HepG2 (cell line): ENCODE data around the gene CDAN1. TPM values are rescaled to one million over a fixed set of nuclear protein-coding genes. Genes with fewer than 3 reads are reported as not detected.

ENCODE experiments used
- FOXJ3 ChIP-seq: sonication (generic); formaldehyde crosslinking; IDR thresholded peaks from 2 replicates; pipeline ENCODE4 v1.4.0; 2020; ENCODE audit warnings: missing genetic modification reagents, mild to moderate bottlenecking, borderline replicate concordance
- GPN1 ChIP-seq: sonication (generic); formaldehyde crosslinking; IDR thresholded peaks from 2 replicates; pipeline ENCODE4 v1.5.1; 2020; ENCODE audit warnings: missing genetic modification reagents, borderline replicate concordance
- MXD4 ChIP-seq: IDR thresholded peaks from 2 replicates; pipeline ENCODE4 v1.6.1; 2016; ENCODE audit warnings: mild to moderate bottlenecking, missing biosample characterization, missing genetic modification reagents
- PAX8 ChIP-seq: sonication (generic); formaldehyde crosslinking; IDR thresholded peaks from 2 replicates; pipeline ENCODE4 v1.8.0; 2022; ENCODE audit warnings: mild to moderate bottlenecking, missing genetic modification reagents, borderline replicate concordance
- RCOR2 ChIP-seq: IDR thresholded peaks from 2 replicates; pipeline ENCODE4 v1.6.1; 2016; ENCODE audit warnings: missing biosample characterization, missing genetic modification reagents
- SETDB1 ChIP-seq: sonication (generic); formaldehyde crosslinking; IDR thresholded peaks from 2 replicates; pipeline ENCODE4 v1.5.1; 2020; ENCODE audit warnings: missing genetic modification reagents, mild to moderate bottlenecking, borderline replicate concordance
- SOX5 ChIP-seq: IDR thresholded peaks from 2 replicates; pipeline ENCODE4 v1.6.1; 2016; ENCODE audit warnings: borderline replicate concordance
- SP140L ChIP-seq: sonication (generic); formaldehyde crosslinking; IDR thresholded peaks from 2 replicates; pipeline ENCODE4 v1.4.0; 2020; ENCODE audit warnings: missing genetic modification reagents, borderline replicate concordance
- SRY ChIP-seq: sonication (generic); formaldehyde crosslinking; IDR thresholded peaks from 2 replicates; pipeline ENCODE4 v1.8.0; 2022; ENCODE audit warnings: mild to moderate bottlenecking, missing genetic modification reagents
- TP53 ChIP-seq: sonication (generic); formaldehyde crosslinking; conservative IDR thresholded peaks from 2 replicates; pipeline ENCODE4 v1.4.0; 2020; ENCODE audit warnings: missing genetic modification reagents
- ZMYM3 ChIP-seq: sonication (generic); formaldehyde crosslinking; IDR thresholded peaks from 2 replicates; pipeline ENCODE4 v1.5.1; 2020; ENCODE audit warnings: mild to moderate bottlenecking, missing genetic modification reagents
- ZNF225 ChIP-seq: sonication (generic); formaldehyde crosslinking; IDR thresholded peaks from 2 replicates; pipeline ENCODE4 v1.4.0; 2020; ENCODE audit warnings: mild to moderate bottlenecking, missing genetic modification reagents
- ZNF331 ChIP-seq: sonication (generic); formaldehyde crosslinking; IDR thresholded peaks from 2 replicates; pipeline ENCODE4 v1.4.0; 2020; ENCODE audit warnings: missing genetic modification reagents
- ZNF34 ChIP-seq: sonication (generic); formaldehyde crosslinking; IDR thresholded peaks from 2 replicates; pipeline ENCODE4 v1.4.0; 2020; ENCODE audit warnings: mild to moderate bottlenecking, missing genetic modification reagents, borderline replicate concordance
- ZNF547 ChIP-seq: sonication (generic); formaldehyde crosslinking; IDR thresholded peaks from 2 replicates; pipeline ENCODE4 v1.5.1; 2020; ENCODE audit warnings: mild to moderate bottlenecking, missing genetic modification reagents
- ZNF83 ChIP-seq: sonication (generic); formaldehyde crosslinking; IDR thresholded peaks from 2 replicates; pipeline ENCODE4 v1.4.0; 2020; ENCODE audit warnings: missing genetic modification reagents, mild to moderate bottlenecking, borderline replicate concordance
- polyA plus RNA-seq, 8 experiments: library from polyadenylated mRNA; depleted of rRNA in 3 of 8; stranded (reverse) in 7 of 8; unstranded in 1 of 8; fragments of >200 nt; fragmentation: Illumina TruSeq in 4 of 8; extraction: Trizol in 4 of 8; gene quantifications; 2 replicates each; pipeline versions ENCODE4 v1.2.1 to v1.2.3, GENCODE V29; 2011 to 2016; ENCODE audit warnings: low read depth in 4 of 8, missing spikeins in 1 of 8, mixed read lengths in 1 of 8; ENCODE audit not compliant: insufficient read depth in 1 of 8
- total RNA-seq, 5 experiments: library from RNA; depleted of rRNA; stranded (reverse); fragments of >200 nt; fragmentation: Illumina TruSeq; extraction: Trizol; gene quantifications; 2 replicates each; pipeline ENCODE4 v1.2.3, GENCODE V29; 2016; ENCODE audit warnings: low read depth in 1 of 5
- TF ChIP-seq, protein P1 (sequence below): sonication (generic); formaldehyde crosslinking; IDR thresholded peaks from 2 replicates; pipeline ENCODE4 v1.8.1; 2023; ENCODE audit warnings: mild to moderate bottlenecking, missing genetic modification reagents
- TF ChIP-seq, protein P2 (sequence below): fragments of 450-650 bp; IDR thresholded peaks from 2 replicates; pipeline ENCODE4 v1.6.1; 2017; ENCODE audit warnings: mild to moderate bottlenecking
- TF ChIP-seq, protein P3 (sequence below): sonication (generic); formaldehyde crosslinking; IDR thresholded peaks from 2 replicates; pipeline ENCODE4 v1.9.0; 2022; ENCODE audit warnings: low read depth, missing genetic modification reagents
- TF ChIP-seq, protein P4 (sequence below): sonication (generic); formaldehyde crosslinking; IDR thresholded peaks from 2 replicates; pipeline ENCODE4 v1.5.0; 2020; ENCODE audit warnings: mild to moderate bottlenecking, missing genetic modification reagents

The CDAN1 gene
- total and polyA plus RNA-seq, 2 of the 13 experiments (the other 11 are each of a cell fraction or from before 2014, with no cell fraction given) = 5.0 to 16.1 TPM

DNA sequence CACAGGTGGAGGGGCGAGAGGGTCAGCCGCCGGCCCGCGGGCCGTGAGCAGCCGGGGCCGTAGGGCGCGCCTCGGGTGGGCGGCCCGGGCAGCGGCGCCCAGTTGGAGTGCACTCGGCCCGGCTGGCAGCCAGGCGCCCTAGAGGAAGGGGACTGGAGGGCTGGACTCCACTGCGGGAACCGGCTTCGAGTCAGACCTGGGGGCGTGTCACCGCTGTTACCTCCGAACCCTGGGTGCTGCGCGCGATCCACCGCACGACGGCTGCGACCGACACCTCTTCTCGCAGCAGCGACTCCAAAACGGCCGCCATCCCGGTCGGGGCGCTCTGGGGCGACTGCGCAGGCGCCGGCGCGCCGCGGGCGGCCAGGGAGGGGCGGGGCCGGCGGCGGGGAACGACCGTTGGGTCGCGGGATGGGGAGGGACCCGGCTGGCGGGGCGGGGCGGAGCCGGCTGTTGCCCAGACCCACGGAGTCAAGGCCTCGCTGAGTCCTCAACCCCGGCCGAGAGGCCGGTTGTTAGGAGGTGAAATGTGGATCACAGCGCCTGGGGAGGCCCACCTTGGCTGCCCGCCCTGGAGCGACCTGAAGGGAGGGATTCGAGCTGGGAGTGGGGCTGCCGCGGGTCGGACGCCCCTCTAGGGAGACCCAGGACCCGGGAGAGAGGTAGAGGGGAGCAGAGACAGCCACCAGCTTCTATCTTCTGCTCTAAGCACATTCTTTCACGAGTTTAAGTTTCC, at the start of gene CDAN1 (continued):
- TF ChIP-seq SRY (CRISPR knock-in tag) (peak; percentile 69; the same call in 1 of the 2 replicates), ZNF331 (CRISPR knock-in tag) (peak; percentile 7; the same call in 1 of the 2 replicates), FOXJ3 (CRISPR knock-in tag) (no peak), ZNF34 (no peak), SETDB1 (no peak), ZNF83 (peak; percentile 74; the same call in 1 of the 2 replicates), SOX5 (CRISPR knock-in tag) (no peak), SP140L (CRISPR knock-in tag) (no peak), ZNF547 (CRISPR knock-in tag) (no peak), TP53 (CRISPR knock-in tag) (no peak), GPN1 (CRISPR knock-in tag) (no peak), ZNF225 (CRISPR knock-in tag) (0 out of 2 replicates have a peak, but pooled peaks have one; percentile 51), RCOR2 (no peak), MXD4 (no peak), ZMYM3 (CRISPR knock-in tag) (no peak; the same call in 1 of the 2 replicates), PAX8 (CRISPR knock-in tag) (no peak)
- TF ChIP-seq, protein P1, sequence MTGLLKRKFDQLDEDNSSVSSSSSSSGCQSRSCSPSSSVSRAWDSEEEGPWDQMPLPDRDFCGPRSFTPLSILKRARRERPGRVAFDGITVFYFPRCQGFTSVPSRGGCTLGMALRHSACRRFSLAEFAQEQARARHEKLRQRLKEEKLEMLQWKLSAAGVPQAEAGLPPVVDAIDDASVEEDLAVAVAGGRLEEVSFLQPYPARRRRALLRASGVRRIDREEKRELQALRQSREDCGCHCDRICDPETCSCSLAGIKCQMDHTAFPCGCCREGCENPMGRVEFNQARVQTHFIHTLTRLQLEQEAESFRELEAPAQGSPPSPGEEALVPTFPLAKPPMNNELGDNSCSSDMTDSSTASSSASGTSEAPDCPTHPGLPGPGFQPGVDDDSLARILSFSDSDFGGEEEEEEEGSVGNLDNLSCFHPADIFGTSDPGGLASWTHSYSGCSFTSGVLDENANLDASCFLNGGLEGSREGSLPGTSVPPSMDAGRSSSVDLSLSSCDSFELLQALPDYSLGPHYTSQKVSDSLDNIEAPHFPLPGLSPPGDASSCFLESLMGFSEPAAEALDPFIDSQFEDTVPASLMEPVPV = no peak
- TF ChIP-seq, protein P2, sequence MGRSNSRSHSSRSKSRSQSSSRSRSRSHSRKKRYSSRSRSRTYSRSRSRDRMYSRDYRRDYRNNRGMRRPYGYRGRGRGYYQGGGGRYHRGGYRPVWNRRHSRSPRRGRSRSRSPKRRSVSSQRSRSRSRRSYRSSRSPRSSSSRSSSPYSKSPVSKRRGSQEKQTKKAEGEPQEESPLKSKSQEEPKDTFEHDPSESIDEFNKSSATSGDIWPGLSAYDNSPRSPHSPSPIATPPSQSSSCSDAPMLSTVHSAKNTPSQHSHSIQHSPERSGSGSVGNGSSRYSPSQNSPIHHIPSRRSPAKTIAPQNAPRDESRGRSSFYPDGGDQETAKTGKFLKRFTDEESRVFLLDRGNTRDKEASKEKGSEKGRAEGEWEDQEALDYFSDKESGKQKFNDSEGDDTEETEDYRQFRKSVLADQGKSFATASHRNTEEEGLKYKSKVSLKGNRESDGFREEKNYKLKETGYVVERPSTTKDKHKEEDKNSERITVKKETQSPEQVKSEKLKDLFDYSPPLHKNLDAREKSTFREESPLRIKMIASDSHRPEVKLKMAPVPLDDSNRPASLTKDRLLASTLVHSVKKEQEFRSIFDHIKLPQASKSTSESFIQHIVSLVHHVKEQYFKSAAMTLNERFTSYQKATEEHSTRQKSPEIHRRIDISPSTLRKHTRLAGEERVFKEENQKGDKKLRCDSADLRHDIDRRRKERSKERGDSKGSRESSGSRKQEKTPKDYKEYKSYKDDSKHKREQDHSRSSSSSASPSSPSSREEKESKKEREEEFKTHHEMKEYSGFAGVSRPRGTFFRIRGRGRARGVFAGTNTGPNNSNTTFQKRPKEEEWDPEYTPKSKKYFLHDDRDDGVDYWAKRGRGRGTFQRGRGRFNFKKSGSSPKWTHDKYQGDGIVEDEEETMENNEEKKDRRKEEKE = no peak
- TF ChIP-seq, protein P3, sequence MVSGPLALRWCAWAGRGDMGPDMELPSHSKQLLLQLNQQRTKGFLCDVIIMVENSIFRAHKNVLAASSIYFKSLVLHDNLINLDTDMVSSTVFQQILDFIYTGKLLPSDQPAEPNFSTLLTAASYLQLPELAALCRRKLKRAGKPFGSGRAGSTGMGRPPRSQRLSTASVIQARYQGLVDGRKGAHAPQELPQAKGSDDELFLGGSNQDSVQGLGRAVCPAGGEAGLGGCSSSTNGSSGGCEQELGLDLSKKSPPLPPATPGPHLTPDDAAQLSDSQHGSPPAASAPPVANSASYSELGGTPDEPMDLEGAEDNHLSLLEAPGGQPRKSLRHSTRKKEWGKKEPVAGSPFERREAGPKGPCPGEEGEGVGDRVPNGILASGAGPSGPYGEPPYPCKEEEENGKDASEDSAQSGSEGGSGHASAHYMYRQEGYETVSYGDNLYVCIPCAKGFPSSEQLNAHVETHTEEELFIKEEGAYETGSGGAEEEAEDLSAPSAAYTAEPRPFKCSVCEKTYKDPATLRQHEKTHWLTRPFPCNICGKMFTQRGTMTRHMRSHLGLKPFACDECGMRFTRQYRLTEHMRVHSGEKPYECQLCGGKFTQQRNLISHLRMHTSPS = no peak
- TF ChIP-seq, protein P4, sequence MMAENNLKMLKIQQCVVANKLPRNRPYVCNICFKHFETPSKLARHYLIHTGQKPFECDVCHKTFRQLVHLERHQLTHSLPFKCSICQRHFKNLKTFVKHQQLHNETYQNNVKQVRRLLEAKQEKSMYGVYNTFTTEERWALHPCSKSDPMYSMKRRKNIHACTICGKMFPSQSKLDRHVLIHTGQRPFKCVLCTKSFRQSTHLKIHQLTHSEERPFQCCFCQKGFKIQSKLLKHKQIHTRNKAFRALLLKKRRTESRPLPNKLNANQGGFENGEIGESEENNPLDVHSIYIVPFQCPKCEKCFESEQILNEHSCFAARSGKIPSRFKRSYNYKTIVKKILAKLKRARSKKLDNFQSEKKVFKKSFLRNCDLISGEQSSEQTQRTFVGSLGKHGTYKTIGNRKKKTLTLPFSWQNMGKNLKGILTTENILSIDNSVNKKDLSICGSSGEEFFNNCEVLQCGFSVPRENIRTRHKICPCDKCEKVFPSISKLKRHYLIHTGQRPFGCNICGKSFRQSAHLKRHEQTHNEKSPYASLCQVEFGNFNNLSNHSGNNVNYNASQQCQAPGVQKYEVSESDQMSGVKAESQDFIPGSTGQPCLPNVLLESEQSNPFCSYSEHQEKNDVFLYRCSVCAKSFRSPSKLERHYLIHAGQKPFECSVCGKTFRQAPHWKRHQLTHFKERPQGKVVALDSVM (CRISPR knock-in tag) = no peak
